B cell (primary cell): ENCODE measurements around the gene BABAM2. TPM values are rescaled to one million over a fixed set of nuclear protein-coding genes. Genes with fewer than 3 reads are reported as not detected.

Source experiments
- ATAC-seq: fragments of 200-7000 bp; cut with Tn5 transposase; one replicate; pipeline ENCODE4 v1.10.0; 2021; ENCODE audit warnings: low read depth, mild to moderate bottlenecking, moderate number of reproducible peaks, moderate library complexity
- CTCF ChIA-PET: fragments of 350-600 bp; sonication (Branson Sonifier 250); formaldehyde crosslinking; loops from one replicate; lab custom pipeline; 2021; ENCODE audit warnings: antibody characterized with exemption, inconsistent platforms; lab: Charles Lee
- POLR2A ChIA-PET: fragments of 350-600 bp; sonication (Branson Sonifier 250); formaldehyde crosslinking; loops from one replicate; lab custom pipeline; 2021; ENCODE audit warnings: antibody characterized with exemption; lab: Charles Lee
- DNase-seq: peaks from one replicate; pipeline ENCODE4 v3.0.0; 2013
- H2AFZ ChIP-seq: 2 replicates; pipeline ENCODE4 v1.6.1; 2012; ENCODE audit warnings: mild to moderate bottlenecking, low read depth, low read length; ENCODE audit not compliant: insufficient read depth, poor library complexity, severe bottlenecking
- H3K27ac ChIP-seq, 2 donors: 1 replicate in 1 of 2; 2 replicates in 1 of 2; pipeline ENCODE4 v1.5.1; 2012 to 2013; ENCODE audit warnings: low read length in 2 of 2, mild to moderate bottlenecking in 2 of 2, moderate library complexity in 1 of 2
- H3K27me3 ChIP-seq, 4 experiments: fragments of 200-600 bp in 1 of 4; sonication (generic) in 1 of 4; replicated peaks in 1 of 4; 1 replicate in 2 of 4; 2 replicates in 2 of 4; pipeline versions ENCODE4 v1.6.1 to v1.7.0; 2013 to 2016; ENCODE audit warnings: low read length in 3 of 4, mild to moderate bottlenecking in 2 of 4, mixed read lengths in 1 of 4, moderate library complexity in 1 of 4; ENCODE audit not compliant: insufficient read depth in 4 of 4, control insufficient read depth in 3 of 4; ENCODE audit errors: control extremely low read depth in 1 of 4
- H3K36me3 ChIP-seq, 2 experiments: replicated peaks in 1 of 2; 1 replicate in 1 of 2; 2 replicates in 1 of 2; pipeline versions ENCODE4 v1.6.1 to v1.7.1; 2013; ENCODE audit warnings: low read length in 1 of 2; ENCODE audit not compliant: insufficient read depth in 2 of 2, control insufficient read depth in 1 of 2; ENCODE audit errors: control extremely low read depth in 1 of 2, extremely low read depth in 1 of 2
- H3K4me1 ChIP-seq, 2 donors: fragments of 200-600 bp in 1 of 2; sonication (generic) in 1 of 2; 1 replicate in 1 of 2; 2 replicates in 1 of 2; pipeline versions ENCODE4 v1.5.1 to v1.6.1; 2013 to 2017; ENCODE audit warnings: low read length in 2 of 2; ENCODE audit not compliant: control insufficient read depth in 2 of 2, insufficient read depth in 2 of 2
- H3K4me2 ChIP-seq: replicated peaks from 2 replicates; pipeline ENCODE3; 2012; ENCODE audit warnings: mild to moderate bottlenecking, low read depth, low read length; ENCODE audit not compliant: poor library complexity, severe bottlenecking
- H3K4me3 ChIP-seq, 5 experiments: fragments of 200-600 bp in 1 of 5; sonication (generic) in 1 of 5; 1 replicate in 3 of 5; 2 replicates in 2 of 5; pipeline versions ENCODE4 v1.5.1 to v1.7.0; 2011 to 2016; ENCODE audit warnings: low read length in 4 of 5, mild to moderate bottlenecking in 4 of 5, low read depth in 2 of 5, control low read depth in 1 of 5, moderate library complexity in 1 of 5; ENCODE audit not compliant: insufficient read depth in 1 of 5; ENCODE audit errors: control extremely low read depth in 1 of 5, extremely low read depth in 1 of 5
- H3K79me2 ChIP-seq: fragments of 200-600 bp; sonication (generic); one replicate; pipeline ENCODE4 v1.6.0; 2016; ENCODE audit warnings: low read length; ENCODE audit not compliant: control insufficient read depth, insufficient read depth
- H3K9ac ChIP-seq: fragments of 200-600 bp; sonication (generic); 2 replicates; pipeline ENCODE4 v1.6.1; 2017; ENCODE audit warnings: mild to moderate bottlenecking, low read length, moderate library complexity
- H3K9me3 ChIP-seq, 3 donors: one replicate each; pipeline versions ENCODE4 v1.6.1 to v1.7.1; 2013; ENCODE audit warnings: low read length in 2 of 3; ENCODE audit not compliant: control insufficient read depth in 2 of 3, insufficient read depth in 1 of 3; ENCODE audit errors: control extremely low read depth in 1 of 3
- H4K20me1 ChIP-seq: 2 replicates; pipeline ENCODE4 v1.6.0; 2012; ENCODE audit warnings: mild to moderate bottlenecking, low read length; ENCODE audit not compliant: insufficient read depth, control insufficient read depth, poor library complexity, severe bottlenecking
- H3K27ac Mint-ChIP-seq: one replicate; pipeline ENCODE4 v1.8.0; 2021; ENCODE audit warnings: mixed read lengths
- H3K27me3 Mint-ChIP-seq: one replicate; pipeline ENCODE4 v1.8.0; 2021; ENCODE audit warnings: mixed read lengths
- H3K4me1 Mint-ChIP-seq: one replicate; pipeline ENCODE4 v1.8.0; 2021; ENCODE audit warnings: mixed read lengths
- H3K4me3 Mint-ChIP-seq: one replicate; pipeline ENCODE4 v1.8.0; 2021; ENCODE audit warnings: mixed read lengths
- H3K9me3 Mint-ChIP-seq: one replicate; pipeline ENCODE4 v1.8.0; 2022; ENCODE audit warnings: mixed read lengths; ENCODE audit not compliant: insufficient read depth
- EZH2 ChIP-seq: IDR thresholded peaks from 2 replicates; pipeline ENCODE4 v1.6.1; 2012; ENCODE audit warnings: borderline replicate concordance, low read depth, mild to moderate bottlenecking, moderate library complexity, low read length; ENCODE audit not compliant: insufficient read depth, poor library complexity, severe bottlenecking
- WGBS: methylation state at CpG from one replicate; pipeline ENCODE4 v1.1.5; 2013; ENCODE audit warnings: missing lambda C conversion rate; ENCODE audit not compliant: insufficient coverage; 5-methylcytosine and 5-hydroxymethylcytosine counted together
- intact Hi-C: fragments of 100-400 bp; cut with micrococcal nuclease; formaldehyde crosslinking; loops from one replicate; pipeline ENCODE4 v1.10.0; 2022
- polyA plus RNA-seq: library from polyadenylated mRNA; depleted of rRNA; stranded (reverse); fragments of >200 nt; gene quantifications from 2 replicates; pipeline ENCODE4 v1.2.3, GENCODE V29; 2012
- total RNA-seq, 2 donors: library from RNA; stranded (reverse); fragments of 120-200 nt in 1 of 2; gene quantifications; 1 replicate in 1 of 2; 2 replicates in 1 of 2; pipeline versions ENCODE4 v1.2.3 to v1.2.4, GENCODE V29; 2013 to 2022
- TF ChIP-seq, protein P1 (sequence below): fragments of 200-600 bp; IDR thresholded peaks from one replicate; pipeline ENCODE4 v1.8.0; 2022; ENCODE audit warnings: antibody characterized with exemption, mild to moderate bottlenecking

The BABAM2 gene
- total and polyA plus RNA-seq, 2 donors (not counting 1 experiment from before 2014, with no cell fraction given): 22.3 to 69.6 TPM

DNA sequence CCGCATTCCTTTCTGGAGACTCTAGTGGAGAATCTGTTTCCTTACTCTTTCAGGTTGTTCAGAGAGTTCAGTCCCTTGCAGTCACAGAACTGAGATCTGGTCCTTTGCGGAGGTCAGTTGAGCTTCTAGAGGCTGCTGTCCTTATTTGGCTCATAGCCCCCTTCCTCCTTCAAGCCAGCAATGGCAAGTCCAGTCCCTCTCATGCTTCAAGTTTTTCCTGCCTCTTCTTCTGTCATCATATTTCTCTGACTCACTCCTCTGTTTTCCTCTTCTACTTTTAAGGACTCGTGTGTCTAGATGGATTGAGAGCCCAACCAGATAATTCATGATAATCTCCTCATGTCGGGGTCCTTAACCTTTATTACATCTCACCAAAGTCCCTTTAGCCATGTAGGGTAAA is 328.6 kb downstream of the BABAM2 start:
- no peaks in the 10 kb centered on the region for H3K27me3 Mint-ChIP-seq
- intact Hi-C loops: no loop called here

DNA sequence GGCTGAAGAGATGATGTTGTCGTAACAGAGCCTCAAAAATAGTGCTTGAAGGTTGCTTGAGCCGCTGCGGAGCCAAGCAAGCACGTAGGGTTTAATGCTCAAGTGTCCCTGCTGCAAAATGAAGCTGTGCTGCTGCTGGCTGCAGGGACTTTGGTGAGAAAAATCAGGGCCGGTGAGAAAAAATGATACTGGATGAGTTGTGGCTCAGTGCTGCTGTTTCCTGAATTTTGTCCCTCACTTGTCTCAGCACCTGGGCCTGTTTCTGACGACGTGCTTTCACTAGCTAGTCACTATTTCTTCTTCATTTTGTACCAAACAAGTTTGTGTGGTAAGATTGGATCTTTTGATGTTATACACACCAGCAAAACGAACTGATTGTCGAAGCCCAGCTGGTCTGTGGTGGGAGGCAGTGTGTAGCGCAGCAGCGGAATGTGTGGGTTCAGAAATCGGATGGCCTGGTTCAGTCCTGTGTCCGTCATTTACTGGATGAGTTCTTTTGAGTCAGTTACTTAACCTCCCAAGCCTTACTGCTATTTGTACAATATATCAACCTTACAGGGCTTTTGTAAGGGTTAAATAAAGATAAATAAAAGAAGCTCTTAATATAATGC is 329.3 kb downstream of the BABAM2 start:
- Histone ChIP-seq H3K27ac (no peak overlapping the region), H3K4me2 (no peak overlapping the region), H3K27me3 (no peaks in the 10 kb centered on the region), H4K20me1 (no peaks in the 10 kb centered on the region), H3K9me3 (peaks cover 0 to 1% (median 0%) of the 10 kb centered on the region in 3 donors), H3K4me3 (no peak overlapping the region), H2AFZ (no peak overlapping the region), H3K36me3 (no peaks in the 10 kb centered on the region), H3K4me1 (no peaks in the 10 kb centered on the region), H3K9ac (no peak overlapping the region), H3K79me2 (no peaks in the 10 kb centered on the region)
- no peak overlapping the region for H3K27ac Mint-ChIP-seq
- no peaks in the 10 kb centered on the region for H3K4me1 Mint-ChIP-seq
- DNase-seq (no peak), ATAC-seq (no peak)
- H3K27me3 Mint-ChIP-seq: no peaks in the 10 kb centered on the region
- ChIA-PET CTCF (interaction anchor here (1.4 kb wide), 1 partner anchor 19 kb away, joined by 4 read pairs; no protein-coding TSS in a partner anchor), POLR2A (no interaction called here)
- no peak overlapping the region for H3K4me3 Mint-ChIP-seq
- TF ChIP-seq, protein P1, sequence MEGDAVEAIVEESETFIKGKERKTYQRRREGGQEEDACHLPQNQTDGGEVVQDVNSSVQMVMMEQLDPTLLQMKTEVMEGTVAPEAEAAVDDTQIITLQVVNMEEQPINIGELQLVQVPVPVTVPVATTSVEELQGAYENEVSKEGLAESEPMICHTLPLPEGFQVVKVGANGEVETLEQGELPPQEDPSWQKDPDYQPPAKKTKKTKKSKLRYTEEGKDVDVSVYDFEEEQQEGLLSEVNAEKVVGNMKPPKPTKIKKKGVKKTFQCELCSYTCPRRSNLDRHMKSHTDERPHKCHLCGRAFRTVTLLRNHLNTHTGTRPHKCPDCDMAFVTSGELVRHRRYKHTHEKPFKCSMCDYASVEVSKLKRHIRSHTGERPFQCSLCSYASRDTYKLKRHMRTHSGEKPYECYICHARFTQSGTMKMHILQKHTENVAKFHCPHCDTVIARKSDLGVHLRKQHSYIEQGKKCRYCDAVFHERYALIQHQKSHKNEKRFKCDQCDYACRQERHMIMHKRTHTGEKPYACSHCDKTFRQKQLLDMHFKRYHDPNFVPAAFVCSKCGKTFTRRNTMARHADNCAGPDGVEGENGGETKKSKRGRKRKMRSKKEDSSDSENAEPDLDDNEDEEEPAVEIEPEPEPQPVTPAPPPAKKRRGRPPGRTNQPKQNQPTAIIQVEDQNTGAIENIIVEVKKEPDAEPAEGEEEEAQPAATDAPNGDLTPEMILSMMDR: no peak
- TF ChIP-seq EZH2: no peak
- WGBS: 96% methylated on average over 7 of the region's 13 CpGs
- H3K9me3 Mint-ChIP-seq: no peaks in the 10 kb centered on the region
- intact Hi-C loops: no loop called here

More for the DNA sequence above, 328.6 kb downstream of the BABAM2 start:
- no peak overlapping the region for H3K9ac ChIP-seq
- Mint-ChIP-seq H3K4me3 (no peak overlapping the region), H3K27ac (no peak overlapping the region), H3K9me3 (no peaks in the 10 kb centered on the region), H3K4me1 (no peaks in the 10 kb centered on the region)
- H3K4me3 ChIP-seq: no peak overlapping the region
- 100% methylated on average over 1 of the region's 4 CpGs for WGBS
- no peaks in the 10 kb centered on the region for H3K27me3 ChIP-seq
- no peak overlapping the region for H2AFZ ChIP-seq
- POLR2A ChIA-PET: no interaction called here
- TF ChIP-seq, protein P1: no peak
- no peak for TF ChIP-seq EZH2
- H4K20me1 ChIP-seq: no peaks in the 10 kb centered on the region
- H3K79me2 ChIP-seq: no peaks in the 10 kb centered on the region
- no peak for ATAC-seq
- CTCF ChIA-PET: interaction anchor here (1.4 kb wide), 1 partner anchor 20 kb away, joined by 4 read pairs; no protein-coding TSS in a partner anchor
- DNase-seq: no peak
- no peaks in the 10 kb centered on the region for H3K36me3 ChIP-seq
- no peak overlapping the region for H3K4me2 ChIP-seq
- no peak overlapping the region for H3K27ac ChIP-seq
- H3K9me3 ChIP-seq: peaks cover 0 to 1% (median 0%) of the 10 kb centered on the region in 3 donors
- no peaks in the 10 kb centered on the region for H3K4me1 ChIP-seq
